Testis (tissue), 2 donors: Measurements from ENCODE around the gene HOXB3.

Source experiments
- POLR2A ChIP-seq: fragments of 450-650 bp; IDR thresholded peaks from one replicate; pipeline ENCODE4 v1.6.1; 2017; ENCODE audit warnings: antibody characterized with exemption, mild to moderate bottlenecking, moderate library complexity
- TF ChIP-seq, protein P1 (sequence below), 3 experiments: fragments of 450-650 bp in 2 of 3; fragments of 200-600 bp in 1 of 3; sonication (generic) in 1 of 3; IDR thresholded peaks; one replicate each; pipeline ENCODE4 v1.5.1; 2016 to 2019; ENCODE audit warnings: antibody characterized with exemption in 3 of 3, mild to moderate bottlenecking in 2 of 3, moderate library complexity in 1 of 3

DNA sequence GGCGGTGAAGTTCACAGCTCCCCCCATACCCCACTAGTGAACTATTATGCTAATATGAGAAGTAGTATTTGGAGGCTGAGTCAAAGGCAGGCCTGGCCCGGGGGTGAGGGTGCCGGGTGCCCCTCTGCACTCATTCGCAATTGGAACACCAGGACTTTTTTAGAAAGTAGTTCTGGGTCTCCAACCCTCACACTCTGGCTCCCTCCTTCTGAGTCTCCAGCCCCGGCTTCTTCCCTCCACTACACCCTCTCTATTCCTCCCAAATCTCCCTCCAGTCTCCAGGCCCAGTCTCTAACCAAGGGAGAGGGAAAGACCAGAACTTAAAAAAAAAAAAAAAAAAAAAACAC lies 33.8 kb downstream of the HOXB3 start:
- TF ChIP-seq, protein P1, sequence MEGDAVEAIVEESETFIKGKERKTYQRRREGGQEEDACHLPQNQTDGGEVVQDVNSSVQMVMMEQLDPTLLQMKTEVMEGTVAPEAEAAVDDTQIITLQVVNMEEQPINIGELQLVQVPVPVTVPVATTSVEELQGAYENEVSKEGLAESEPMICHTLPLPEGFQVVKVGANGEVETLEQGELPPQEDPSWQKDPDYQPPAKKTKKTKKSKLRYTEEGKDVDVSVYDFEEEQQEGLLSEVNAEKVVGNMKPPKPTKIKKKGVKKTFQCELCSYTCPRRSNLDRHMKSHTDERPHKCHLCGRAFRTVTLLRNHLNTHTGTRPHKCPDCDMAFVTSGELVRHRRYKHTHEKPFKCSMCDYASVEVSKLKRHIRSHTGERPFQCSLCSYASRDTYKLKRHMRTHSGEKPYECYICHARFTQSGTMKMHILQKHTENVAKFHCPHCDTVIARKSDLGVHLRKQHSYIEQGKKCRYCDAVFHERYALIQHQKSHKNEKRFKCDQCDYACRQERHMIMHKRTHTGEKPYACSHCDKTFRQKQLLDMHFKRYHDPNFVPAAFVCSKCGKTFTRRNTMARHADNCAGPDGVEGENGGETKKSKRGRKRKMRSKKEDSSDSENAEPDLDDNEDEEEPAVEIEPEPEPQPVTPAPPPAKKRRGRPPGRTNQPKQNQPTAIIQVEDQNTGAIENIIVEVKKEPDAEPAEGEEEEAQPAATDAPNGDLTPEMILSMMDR (IDR thresholded peaks at IDR 0.05) = no peak
- no peak for TF ChIP-seq POLR2A
